GM18517 (cell line): ENCODE results near the gene PPP1R14D.
A peak's percentile ranks its signal among the peaks of the same experiment; 100 is the strongest.
"Not testable (repeated sequence)": the region's sequence is repeated elsewhere in the genome, so short reads cannot be mapped to it uniquely, and the experiment has no call there.

ENCODE experiments used
- ATAC-seq: cut with Tn5 transposase; IDR thresholded peaks from one replicate; pipeline ENCODE4 v1.9.1; 2021; ENCODE audit warnings: mild to moderate bottlenecking, moderate library complexity; ENCODE audit not compliant: unreplicated experiment

Gene PPP1R14D, protein sequence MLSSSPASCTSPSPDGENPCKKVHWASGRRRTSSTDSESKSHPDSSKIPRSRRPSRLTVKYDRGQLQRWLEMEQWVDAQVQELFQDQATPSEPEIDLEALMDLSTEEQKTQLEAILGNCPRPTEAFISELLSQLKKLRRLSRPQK

GRCh38 chr15:40828447-40829036, at the start of gene PPP1R14D:
PPP1R14D (minus strand) TSS chr15:40828708; CDS start chr15:40828641, 67 bp downstream.
- no peak for ATAC-seq

DNA sequence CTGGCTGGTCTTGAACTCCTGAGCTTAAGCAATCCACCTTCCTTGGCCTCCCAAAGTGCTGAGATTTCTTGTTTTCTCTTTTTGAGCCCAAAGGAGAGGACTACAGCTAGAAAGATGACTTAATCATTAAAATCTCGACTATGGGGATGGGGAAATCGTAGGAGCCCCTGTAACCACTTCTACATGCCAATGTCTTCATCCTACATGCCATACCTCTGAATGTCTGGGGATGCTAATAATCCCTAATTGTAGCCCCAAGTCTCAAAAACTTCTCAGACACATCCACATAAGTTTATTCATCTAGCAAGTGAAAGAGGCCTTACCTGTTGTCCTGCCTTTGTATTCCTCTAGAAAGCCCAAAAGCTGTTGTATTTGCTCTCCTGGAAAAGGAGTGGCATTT, 49.2 kb upstream of the PPP1R14D start:
- ATAC-seq = no peak

DNA sequence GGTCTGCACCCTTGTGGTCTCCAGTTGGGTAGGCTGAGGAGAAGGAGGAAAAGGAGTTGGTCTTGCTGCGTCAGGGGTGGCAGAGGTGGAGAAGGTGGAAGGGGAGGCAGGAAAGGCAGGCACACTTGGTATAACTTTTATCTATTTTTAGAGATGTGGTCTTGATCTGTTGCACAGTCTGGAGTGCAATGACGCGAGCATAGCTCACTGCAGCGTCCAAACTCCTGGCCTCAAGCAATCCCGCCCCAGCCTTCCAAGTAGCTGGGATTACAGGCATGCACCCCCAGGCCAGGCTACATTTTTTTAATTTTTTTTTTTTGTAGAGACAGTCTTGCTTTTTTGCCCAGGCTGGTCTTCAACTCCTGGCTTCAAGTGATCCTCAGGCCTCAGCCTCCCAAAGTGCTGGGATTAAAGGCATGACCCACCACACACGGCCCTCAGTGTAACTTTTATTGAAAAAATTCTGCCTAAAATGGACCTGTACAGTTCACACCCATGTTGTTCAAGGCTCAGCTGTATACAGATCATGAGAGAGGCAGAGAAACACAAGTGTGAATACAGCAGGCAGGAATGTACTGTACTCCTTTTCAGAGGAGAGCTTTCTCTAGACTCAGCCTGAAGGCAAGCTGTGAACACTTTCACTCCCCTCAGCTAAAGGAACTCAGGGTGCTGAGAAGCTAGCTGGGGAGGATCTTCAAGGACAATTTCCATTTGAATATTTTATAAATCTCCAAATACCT, 47.7 kb upstream of the PPP1R14D start:
- no peak for ATAC-seq

GRCh38 chr15:40873694-40874561, 45.4 kb upstream of the PPP1R14D start, which contains the start of gene RHOV:
RHOV (minus strand) TSS chr15:40874234; CDS start chr15:40874139, 95 bp downstream.
- ATAC-seq = peak; percentile 43

GRCh38 chr15:40872791-40873693, 44.5 kb upstream of the PPP1R14D start:
- ATAC-seq = no peak

DNA sequence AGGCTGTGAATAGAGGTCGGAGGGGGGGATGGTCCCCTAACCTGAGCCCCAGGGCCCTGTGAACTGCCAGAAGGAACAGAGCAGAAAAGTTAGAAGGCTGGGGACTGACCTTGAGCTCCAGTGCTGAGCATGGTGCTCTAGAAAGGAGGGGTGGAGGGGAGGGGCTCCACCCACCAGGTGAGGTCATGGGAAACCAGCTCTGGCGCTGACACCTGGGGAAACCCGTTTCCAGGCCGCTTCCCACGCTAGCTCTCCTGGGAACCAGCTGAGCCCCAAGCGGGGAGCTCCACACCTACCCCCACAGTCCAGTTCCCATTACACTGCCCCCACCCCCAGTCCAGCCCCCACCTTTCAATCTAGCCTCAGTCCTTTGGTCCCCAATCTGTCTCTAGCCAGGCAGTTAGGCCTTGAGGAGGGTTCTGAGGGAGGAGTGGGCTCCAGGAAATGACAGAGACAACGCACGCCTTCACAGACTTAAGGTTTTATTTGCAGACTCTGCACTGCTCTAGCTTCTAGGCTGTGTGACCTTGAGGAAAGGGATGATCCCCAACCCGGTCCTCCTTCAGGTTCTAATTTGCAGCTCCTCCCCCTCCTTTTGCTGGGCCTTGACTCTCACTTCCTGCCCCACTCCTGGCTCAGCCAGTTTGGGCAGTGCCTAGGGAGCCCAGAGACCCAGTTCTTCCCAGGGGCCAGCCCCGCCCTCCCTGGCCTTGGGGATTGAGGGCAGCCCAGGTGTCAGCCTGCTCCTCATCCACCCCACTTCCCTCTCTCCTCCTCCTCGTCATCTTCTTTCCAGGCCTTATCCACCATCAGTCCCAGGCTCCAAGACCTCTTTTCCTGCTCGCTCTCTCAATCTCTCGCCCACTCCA, 43.5 kb upstream of the PPP1R14D start:
- no peak for ATAC-seq

GRCh38 chr15:40870716-40871115, 42.2 kb upstream of the PPP1R14D start:
- ATAC-seq = no peak

DNA sequence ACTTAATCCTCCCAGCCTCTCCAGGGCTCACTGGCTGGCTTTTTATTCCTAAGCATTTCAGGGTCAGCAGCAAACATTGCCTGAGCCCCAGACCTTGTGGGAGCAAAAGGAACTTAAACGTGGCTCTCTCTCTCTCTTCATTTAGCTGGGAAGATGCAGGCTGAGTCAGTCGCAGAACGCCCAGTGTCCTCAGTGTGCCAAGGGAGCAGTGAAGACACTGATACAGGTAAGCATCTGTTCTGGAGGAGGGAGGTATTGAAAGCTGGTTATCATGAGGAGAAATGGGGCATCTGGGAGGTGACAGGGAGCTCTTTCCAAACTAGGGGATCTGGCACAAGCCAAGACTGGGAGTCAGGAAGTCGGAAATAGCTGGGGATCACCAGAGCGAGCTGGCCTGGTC, 41.2 kb upstream of the PPP1R14D start:
- no peak for ATAC-seq

DNA sequence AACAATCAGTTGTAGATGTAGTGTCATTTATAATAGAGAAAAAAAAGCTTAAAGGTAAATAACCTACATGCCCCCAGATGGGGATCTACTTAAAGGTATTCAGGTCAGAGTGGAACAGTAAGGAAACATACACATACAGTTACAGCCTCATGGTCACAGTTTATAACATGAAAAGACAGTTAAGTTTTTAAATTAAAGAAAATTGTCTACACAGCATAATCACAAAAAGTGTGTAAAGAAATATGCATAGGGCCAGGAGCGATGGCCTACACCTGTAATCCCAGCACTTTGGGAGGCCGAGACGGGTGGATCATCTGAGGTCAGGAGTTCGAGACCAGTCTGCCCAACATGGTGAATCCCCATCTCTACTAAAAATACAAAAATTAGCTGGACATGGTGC, 38.7 kb upstream of the PPP1R14D start:
- ATAC-seq = no peak

GRCh38 chr15:40863660-40864270, 35.3 kb upstream of the PPP1R14D start:
- ATAC-seq = no peak

DNA sequence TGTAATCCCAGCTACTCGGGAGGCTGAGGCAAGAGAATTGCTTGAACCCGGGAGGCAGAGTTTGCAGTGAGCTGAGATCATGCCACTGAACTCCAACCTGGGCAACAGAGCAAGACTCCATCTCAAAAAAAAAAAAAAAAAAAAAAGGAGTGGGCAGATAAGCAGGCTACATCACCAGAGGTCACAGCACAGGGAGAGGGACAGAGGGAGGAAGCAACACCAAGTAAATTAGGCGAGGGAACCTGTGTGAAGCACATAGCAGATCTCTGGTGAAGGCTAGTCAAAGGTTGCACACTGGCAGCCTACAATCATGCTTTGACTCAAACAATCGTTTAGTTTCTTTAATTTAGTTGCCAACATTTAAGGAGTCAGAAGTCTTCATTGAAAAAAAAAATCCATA, 32.6 kb upstream of the PPP1R14D start:
- not testable (repeated sequence) for ATAC-seq

DNA sequence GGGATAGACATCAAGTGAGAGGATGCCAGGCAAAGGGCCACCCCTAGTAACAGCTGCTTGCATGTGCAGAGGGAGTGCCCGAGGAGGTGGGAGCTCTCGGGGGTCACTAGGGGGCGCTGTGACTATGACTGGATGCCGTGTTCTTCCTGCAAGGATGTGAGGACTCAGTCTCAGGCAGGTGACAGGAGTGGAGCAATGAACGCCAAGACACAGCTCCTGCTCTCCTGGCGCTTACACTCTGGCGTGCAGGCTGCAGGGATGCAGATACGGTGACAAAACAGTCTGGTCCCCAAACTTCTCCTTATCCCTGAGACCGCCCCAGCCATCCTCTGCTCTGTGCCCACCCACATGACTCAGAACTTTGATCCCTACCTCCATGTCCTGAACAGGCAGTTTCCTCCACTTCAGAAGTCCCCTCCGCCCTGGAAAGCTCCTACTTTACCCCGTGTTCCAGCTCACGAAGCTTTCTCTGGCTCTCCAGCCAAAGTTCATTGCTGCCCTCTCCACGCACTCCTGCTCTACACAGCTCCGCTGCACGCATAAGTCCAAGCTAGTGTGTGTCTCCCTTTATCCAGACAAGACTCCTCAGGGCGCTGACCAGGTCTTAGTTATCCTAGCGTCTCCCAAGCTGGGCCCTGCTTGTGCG, 30.8 kb upstream of the PPP1R14D start:
- peak; percentile 59 for ATAC-seq

- no peak for ATAC-seq
Measured at GRCh38 chr15:40858706-40859105, 30.2 kb upstream of the PPP1R14D start.

GRCh38 chr15:40857601-40858341, 29.3 kb upstream of the PPP1R14D start:
- no peak for ATAC-seq

- no peak for ATAC-seq
Measured at GRCh38 chr15:40856746-40857145, 28.2 kb upstream of the PPP1R14D start.

- ATAC-seq = no peak
Measured at GRCh38 chr15:40855706-40856234, 27.3 kb upstream of the PPP1R14D start.

- ATAC-seq = no peak
Measured at GRCh38 chr15:40854161-40854560, 25.7 kb upstream of the PPP1R14D start.
